IMR-90 (cell line): Measurements from ENCODE around the gene ATXN1. TPM values are rescaled to one million over a fixed set of nuclear protein-coding genes. Genes with fewer than 3 reads are reported as not detected.
A peak's percentile ranks its signal among the peaks of the same experiment; 100 is the strongest.

Experiments used
- ATAC-seq: fragments of 200-7000 bp; cut with Tn5 transposase; 2 replicates; pipeline ENCODE4 v1.9.1; 2020; ENCODE audit warnings: low read depth, mild to moderate bottlenecking, moderate library complexity
- BruUV-seq: library from RNA; stranded (reverse); fragments of 400-500 nt; replicated peaks from 2 replicates; lab custom pipeline; 2021; lab: Mats Ljungman, UMichigan
- CTCF ChIA-PET: fragments of 300-600 bp; formaldehyde crosslinking; extraction: SDS; loops from one replicate; lab custom pipeline; 2021; ENCODE audit warnings: antibody characterized with exemption; lab: Yijun Ruan, JAX
- POLR2A ChIA-PET: fragments of 300-600 bp; sonication (Branson Sonifier 250); formaldehyde crosslinking; loops from one replicate; lab custom pipeline; 2022; ENCODE audit warnings: antibody characterized with exemption; ENCODE audit not compliant: unreplicated experiment; lab: Charles Lee
- DNase-seq: peaks from one replicate; pipeline ENCODE4 v3.0.0; 2013
- H2AFZ ChIP-seq: replicated peaks from 2 replicates; pipeline ENCODE3; 2013; ENCODE audit warnings: low read length, mild to moderate bottlenecking; ENCODE audit not compliant: poor library complexity
- H2AK5ac ChIP-seq: 2 replicates; pipeline ENCODE4 v1.6.1; 2013; ENCODE audit warnings: low read depth, low read length, inconsistent platforms
- H2AK9ac ChIP-seq: replicated peaks from 2 replicates; pipeline ENCODE3; 2013; ENCODE audit warnings: mild to moderate bottlenecking, low read depth, low read length, moderate library complexity; ENCODE audit not compliant: poor library complexity
- H2BK120ac ChIP-seq: 2 replicates; pipeline ENCODE4 v1.6.1; 2013; ENCODE audit warnings: low read depth, low read length, inconsistent platforms
- H2BK15ac ChIP-seq: 3 replicates; pipeline ENCODE4 v1.6.1; 2013; ENCODE audit warnings: low read depth, low read length, inconsistent platforms
- H2BK20ac ChIP-seq: 2 replicates; pipeline ENCODE4 v1.6.1; 2013; ENCODE audit warnings: low read depth, mild to moderate bottlenecking, inconsistent platforms, low read length, moderate library complexity
- H2BK5ac ChIP-seq: 2 replicates; pipeline ENCODE4 v1.6.1; 2013; ENCODE audit warnings: mild to moderate bottlenecking, low read depth, low read length, inconsistent platforms; ENCODE audit not compliant: poor library complexity, severe bottlenecking
- H3K14ac ChIP-seq: replicated peaks from 2 replicates; pipeline ENCODE4 v1.6.1; 2013; ENCODE audit warnings: low read depth, low read length, inconsistent platforms
- H3K18ac ChIP-seq: 2 replicates; pipeline ENCODE4 v1.6.1; 2013; ENCODE audit warnings: low read depth, low read length, control low read depth
- H3K23ac ChIP-seq: 2 replicates; pipeline ENCODE4 v1.6.1; 2013; ENCODE audit warnings: low read depth, low read length, inconsistent platforms
- H3K27ac ChIP-seq: 2 replicates; pipeline ENCODE4 v1.5.1; 2013; ENCODE audit warnings: mild to moderate bottlenecking, control low read depth, low read length; ENCODE audit not compliant: insufficient read depth
- H3K27me3 ChIP-seq: 2 replicates; pipeline ENCODE4 v1.6.1; 2013; ENCODE audit warnings: low read length; ENCODE audit not compliant: control insufficient read depth, insufficient read depth
- H3K36me3 ChIP-seq: 2 replicates; pipeline ENCODE4 v1.6.1; 2013; ENCODE audit warnings: low read length, mixed read lengths; ENCODE audit not compliant: control insufficient read depth, insufficient read depth
- H3K4ac ChIP-seq: 2 replicates; pipeline ENCODE4 v1.6.1; 2013; ENCODE audit warnings: low read depth, low read length, inconsistent platforms
- H3K4me1 ChIP-seq: 2 replicates; pipeline ENCODE4 v1.6.1; 2013; ENCODE audit warnings: low read length, mixed read lengths; ENCODE audit not compliant: control insufficient read depth, insufficient read depth
- H3K4me2 ChIP-seq: 2 replicates; pipeline ENCODE4 v1.6.1; 2013; ENCODE audit warnings: low read depth, mild to moderate bottlenecking, control low read depth, low read length, moderate library complexity
- H3K4me3 ChIP-seq: 2 replicates; pipeline ENCODE4 v1.5.1; 2013; ENCODE audit warnings: low read depth, mild to moderate bottlenecking, control low read depth, low read length, moderate library complexity; ENCODE audit not compliant: insufficient read depth
- H3K56ac ChIP-seq: 2 replicates; pipeline ENCODE4 v1.6.1; 2013; ENCODE audit warnings: low read length, inconsistent platforms; ENCODE audit not compliant: insufficient read depth; ENCODE audit errors: extremely low read depth
- H3K79me1 ChIP-seq, 2 experiments: 2 replicates each; pipeline ENCODE4 v1.6.1; 2013; ENCODE audit warnings: low read length in 2 of 2, inconsistent platforms in 1 of 2, low read depth in 1 of 2
- H3K9ac ChIP-seq: 2 replicates; pipeline ENCODE4 v1.6.1; 2013; ENCODE audit warnings: low read depth, low read length, control low read depth
- H3K9me1 ChIP-seq: 2 replicates; pipeline ENCODE4 v1.6.1; 2013; ENCODE audit warnings: low read length, inconsistent platforms; ENCODE audit not compliant: insufficient read depth
- H3K9me3 ChIP-seq: 2 replicates; pipeline ENCODE4 v1.6.1; 2013; ENCODE audit warnings: low read length; ENCODE audit not compliant: control insufficient read depth, insufficient read depth
- H4K20me1 ChIP-seq: 2 replicates; pipeline ENCODE4 v1.6.1; 2013; ENCODE audit warnings: low read length, inconsistent platforms; ENCODE audit not compliant: insufficient read depth
- H4K5ac ChIP-seq: 2 replicates; pipeline ENCODE4 v1.6.1; 2013; ENCODE audit warnings: mild to moderate bottlenecking, low read depth, low read length, control low read depth
- H4K8ac ChIP-seq, 2 experiments: 2 replicates each; pipeline ENCODE4 v1.6.1; 2013; ENCODE audit warnings: low read depth in 2 of 2, low read length in 2 of 2, control low read depth in 1 of 2, inconsistent platforms in 1 of 2
- H4K91ac ChIP-seq: 2 replicates; pipeline ENCODE4 v1.6.1; 2013; ENCODE audit warnings: low read depth, low read length, inconsistent platforms; ENCODE audit not compliant: insufficient read depth
- CEBPB ChIP-seq: IDR thresholded peaks from 2 replicates; pipeline ENCODE4 v1.6.1; 2012; ENCODE audit warnings: low read depth, low read length, improper control_type of control experiment
- CTCF ChIP-seq: conservative IDR thresholded peaks from 2 replicates; pipeline ENCODE4 v1.5.1; 2012; ENCODE audit warnings: mild to moderate bottlenecking, low read depth, low read length, improper control_type of control experiment
- FOS ChIP-seq: fragments of 150-350 bp; IDR thresholded peaks from 2 replicates; pipeline ENCODE4 v1.6.1; 2016; ENCODE audit warnings: low read depth, low read length
- MAFK ChIP-seq: IDR thresholded peaks from 2 replicates; pipeline ENCODE4 v1.6.1; 2012; ENCODE audit warnings: low read depth, low read length, improper control_type of control experiment
- NFE2L2 ChIP-seq: fragments of 150-350 bp; IDR thresholded peaks from 2 replicates; pipeline ENCODE4 v1.6.1; 2016; ENCODE audit warnings: low read depth, mild to moderate bottlenecking, low read length
- POLR2A ChIP-seq: IDR thresholded peaks from 2 replicates; pipeline ENCODE4 v1.6.1; 2012; ENCODE audit warnings: mild to moderate bottlenecking, low read depth, low read length
- RCOR1 ChIP-seq: IDR thresholded peaks from 2 replicates; pipeline ENCODE4 v1.6.1; 2012; ENCODE audit warnings: mild to moderate bottlenecking, low read length, improper control_type of control experiment; ENCODE audit not compliant: insufficient replicate concordance
- RFX5 ChIP-seq: IDR thresholded peaks from 2 replicates; pipeline ENCODE4 v1.8.0; 2012; ENCODE audit warnings: low read depth, mild to moderate bottlenecking, low read length, moderate library complexity
- WGBS, 2 experiments: methylation state at CpG; one replicate each; pipeline versions ENCODE4 v1.1.5 to v1.1.7; 2013; ENCODE audit warnings: missing lambda C conversion rate in 2 of 2; ENCODE audit not compliant: insufficient read length in 1 of 2; ENCODE audit errors: extremely low coverage in 2 of 2; 5-methylcytosine and 5-hydroxymethylcytosine counted together
- dilution Hi-C: fragments of 300-500 bp; cut with HindIII; formaldehyde crosslinking; loops from one replicate; pipeline ENCODE4 v1.14.3; 2018; ENCODE audit warnings: low sequenced_read_pairs; ENCODE audit not compliant: unreplicated experiment
- in situ Hi-C: fragments of 300-500 bp; cut with MboI; formaldehyde crosslinking; loops from 3 replicates; pipeline ENCODE4 v1.14.3; 2019; ENCODE audit warnings: low sequenced_read_pairs, inconsistent platforms, mixed read lengths
- intact Hi-C: fragments of 100-400 bp; cut with micrococcal nuclease; formaldehyde crosslinking; loops from 2 replicates; pipeline ENCODE4 v1.10.0; 2022
- polyA plus RNA-seq, 3 experiments: library from polyadenylated mRNA; depleted of rRNA; stranded (reverse); fragments of >200 nt; gene quantifications; 2 replicates each; pipeline ENCODE4 v1.2.3, GENCODE V29; 2012; ENCODE audit warnings: low replicate concordance in 1 of 3
- total RNA-seq: library from RNA; depleted of rRNA; stranded (reverse); fragments of >200 nt; gene quantifications from 2 replicates; pipeline ENCODE4 v1.2.3, GENCODE V29; 2012

Gene ATXN1
- total and polyA plus RNA-seq, 2 of the 4 experiments (the other 2 are of a cell fraction) = 7.3 to 11.1 TPM

GRCh38 chr6:16412982-16413381 lies 348.3 kb downstream of the ATXN1 start:
- Histone ChIP-seq H3K9me3 (no peaks in the 10 kb centered on the region), H3K9ac (peak overlapping the region; percentile 58; the same call in 1 of the 2 replicates), H3K18ac (no peak overlapping the region), H4K5ac (no peak overlapping the region), H2AK5ac (no peak overlapping the region), H3K23ac (peak overlapping the region; percentile 16; the same call in 1 of the 2 replicates), H2AFZ (no peak overlapping the region), H3K4ac (no peak overlapping the region), H3K56ac (no peak overlapping the region), H3K4me3 (peak overlapping the region; percentile 42; the same call in 1 of the 2 replicates), H3K79me1 (peaks cover 0 to 3% of the 10 kb centered on the region in 2 experiments; a peak in 1 of 4 replicates), H2BK5ac (no peak overlapping the region), H3K27me3 (no peaks in the 10 kb centered on the region), H2BK15ac (no peak overlapping the region), H4K8ac (0 out of 4 replicates have a peak overlapping the region, but pooled peaks have one; percentile 13 to 54), H3K36me3 (no peaks in the 10 kb centered on the region), H3K27ac (no peak overlapping the region), H3K14ac (0 out of 2 replicates have a peak overlapping the region, but pooled peaks have one; percentile 15), H2BK120ac (no peak overlapping the region), H3K4me2 (peak overlapping the region; percentile 94), H3K9me1 (peaks cover 3% of the 10 kb centered on the region), H3K4me1 (peaks cover 6% of the 10 kb centered on the region; the same call in 1 of the 2 replicates), H2AK9ac (no peak overlapping the region), H2BK20ac (0 out of 2 replicates have a peak overlapping the region, but pooled peaks have one; percentile 4), H4K91ac (no peak overlapping the region), H4K20me1 (no peaks in the 10 kb centered on the region)
- ATAC-seq = no peak
- TF ChIP-seq RCOR1 = no peak
- no peak for TF ChIP-seq CEBPB
- TF ChIP-seq MAFK = no peak
- TF ChIP-seq CTCF = no peak
- TF ChIP-seq FOS = no peak
- TF ChIP-seq NFE2L2 = no peak
- no peak for TF ChIP-seq RFX5
- no peak for TF ChIP-seq POLR2A
- intact Hi-C loops = no loop called here
- ChIA-PET CTCF (interaction anchor here (0.9 kb wide), 1 partner anchor 81 kb away, joined by 4 read pairs; no protein-coding TSS in a partner anchor), POLR2A (no interaction called here)
- no CpG with 5 or more reads among the region's 3 CpGs for WGBS, 2 experiments
- dilution Hi-C loops = no loop called here
- in situ Hi-C loops = no loop called here
- no TSS peak for BruUV-seq
- DNase-seq = no peak
